Caco-2 (cell line): ENCODE results near the gene RNF128. TPM values are rescaled to one million over a fixed set of nuclear protein-coding genes. Genes with fewer than 3 reads are reported as not detected.
A peak's percentile ranks its signal among the peaks of the same experiment; 100 is the strongest.

Experiments used
- BruUV-seq: library from RNA; stranded (reverse); fragments of 400-500 nt; replicated peaks from 2 replicates; lab custom pipeline; 2021; lab: Mats Ljungman, UMichigan
- CTCF ChIA-PET: fragments of 300-600 bp; sonication (Branson Sonifier 250); formaldehyde crosslinking; loops from one replicate; lab custom pipeline; 2022; ENCODE audit warnings: antibody characterized with exemption; lab: Charles Lee
- POLR2A ChIA-PET: fragments of 300-600 bp; sonication (Branson Sonifier 250); formaldehyde crosslinking; loops from one replicate; lab custom pipeline; 2022; ENCODE audit warnings: antibody characterized with exemption; lab: Charles Lee
- DNase-seq, 2 experiments: peaks; one replicate each; pipeline versions ENCODE4 v3.0.0 to v3.0.0-alpha.2; 2020 to 2022
- H3K27me3 ChIP-seq: replicated peaks from 2 replicates; pipeline ENCODE4 v1.6.0; 2011; ENCODE audit warnings: low read length; ENCODE audit not compliant: control insufficient read depth, insufficient read depth
- H3K36me3 ChIP-seq: 2 replicates; pipeline ENCODE4 v1.5.1; 2011; ENCODE audit warnings: low read length; ENCODE audit not compliant: control insufficient read depth, insufficient read depth
- H3K4me1 ChIP-seq: fragments of 250-450 bp; sonication (Bioruptor Pico); 2 replicates; pipeline ENCODE4 v1.5.1; 2020; ENCODE audit warnings: mild to moderate bottlenecking
- H3K4me3 ChIP-seq: 2 replicates; pipeline ENCODE4 v1.5.1; 2011; ENCODE audit warnings: low read depth, mild to moderate bottlenecking, control low read depth, low read length
- H3K9me3 ChIP-seq: fragments of 250-450 bp; sonication (Bioruptor Pico); 2 replicates; pipeline ENCODE4 v1.5.1; 2020; ENCODE audit warnings: mild to moderate bottlenecking, moderate library complexity
- H3K27ac Mint-ChIP-seq: one replicate; pipeline ENCODE4 v1.8.0; 2022; ENCODE audit warnings: mixed read lengths; ENCODE audit not compliant: unreplicated experiment
- H3K27me3 Mint-ChIP-seq: one replicate; pipeline ENCODE4 v1.8.0; 2022; ENCODE audit warnings: mixed read lengths; ENCODE audit not compliant: insufficient read depth, unreplicated experiment
- H3K36me3 Mint-ChIP-seq: one replicate; pipeline ENCODE4 v1.8.0; 2022; ENCODE audit warnings: mild to moderate bottlenecking, mixed read lengths; ENCODE audit not compliant: insufficient read depth, unreplicated experiment
- H3K4me1 Mint-ChIP-seq: one replicate; pipeline ENCODE4 v1.8.0; 2022; ENCODE audit warnings: low read depth, mixed read lengths; ENCODE audit not compliant: unreplicated experiment
- H3K4me3 Mint-ChIP-seq: one replicate; pipeline ENCODE4 v1.8.0; 2022; ENCODE audit warnings: mild to moderate bottlenecking, moderate library complexity, mixed read lengths; ENCODE audit not compliant: unreplicated experiment
- H3K9me3 Mint-ChIP-seq: one replicate; pipeline ENCODE4 v1.8.0; 2022; ENCODE audit warnings: mixed read lengths; ENCODE audit not compliant: unreplicated experiment
- CTCF ChIP-seq, 2 experiments: fragments of 200-600 bp in 1 of 2; IDR thresholded peaks; 1 replicate in 1 of 2; 2 replicates in 1 of 2; pipeline versions ENCODE4 v1.5.1 to v1.8.0; 2011 to 2022; ENCODE audit warnings: antibody characterized with exemption in 1 of 2, control low read depth in 1 of 2, inconsistent platforms in 1 of 2, low read depth in 1 of 2, low read length in 1 of 2, mild to moderate bottlenecking in 1 of 2, moderate library complexity in 1 of 2; ENCODE audit not compliant: insufficient read depth in 1 of 2, severe bottlenecking in 1 of 2, unreplicated experiment in 1 of 2
- intact Hi-C: fragments of 100-400 bp; cut with micrococcal nuclease; formaldehyde crosslinking; loops from one replicate; pipeline ENCODE4 v1.10.0; 2022; ENCODE audit not compliant: unreplicated experiment
- total RNA-seq: library from RNA; stranded (reverse); gene quantifications from 2 replicates; pipeline ENCODE4 v1.2.3, GENCODE V29; 2022

RNF128 gene
- total RNA-seq, 1 experiment from 2014 or later: 42.4 TPM

GRCh38 chrX:106710771-106711170 is 15.7 kb upstream of the RNF128 start:
- no peak overlapping the region for H3K4me3 ChIP-seq
- peaks cover 14% of the 10 kb centered on the region for H3K4me1 ChIP-seq
- no peak for TF ChIP-seq CTCF (IDR thresholded peaks at IDR 0.05; ENCODE audit: insufficient read depth in 1 of 2, low read depth in 1 of 2, low read length in 1 of 2, severe bottlenecking in 1 of 2, unreplicated experiment in 1 of 2)
- H3K9me3 ChIP-seq: no peaks in the 10 kb centered on the region
- BruUV-seq: no TSS peak
- no peaks in the 10 kb centered on the region for H3K9me3 Mint-ChIP-seq
- H3K36me3 ChIP-seq: no peaks in the 10 kb centered on the region
- ChIA-PET CTCF (no interaction called here), POLR2A (no interaction called here)
- no peaks in the 10 kb centered on the region for H3K27me3 ChIP-seq
- peaks cover 2% of the 10 kb centered on the region for H3K4me1 Mint-ChIP-seq
- no peak for DNase-seq
- no peaks in the 10 kb centered on the region for H3K27me3 Mint-ChIP-seq
- no peak overlapping the region for H3K4me3 Mint-ChIP-seq
- H3K27ac Mint-ChIP-seq: no peak overlapping the region
- no peaks in the 10 kb centered on the region for H3K36me3 Mint-ChIP-seq
- intact Hi-C loops: no loop called here

- intact Hi-C loops: no loop called here
- Mint-ChIP-seq H3K9me3 (no peaks in the 10 kb centered on the region), H3K27me3 (no peaks in the 10 kb centered on the region), H3K27ac (no peak overlapping the region), H3K36me3 (no peaks in the 10 kb centered on the region), H3K4me1 (peaks cover 8% of the 10 kb centered on the region), H3K4me3 (no peak overlapping the region)
- POLR2A ChIA-PET: no interaction called here
- H3K9me3 ChIP-seq: no peaks in the 10 kb centered on the region
- no peak for DNase-seq
- no peak for TF ChIP-seq CTCF (IDR thresholded peaks at IDR 0.05; ENCODE audit: insufficient read depth in 1 of 2, low read depth in 1 of 2, low read length in 1 of 2, severe bottlenecking in 1 of 2, unreplicated experiment in 1 of 2)
- H3K36me3 ChIP-seq: no peaks in the 10 kb centered on the region
- H3K27me3 ChIP-seq: no peaks in the 10 kb centered on the region
- peaks cover 20% of the 10 kb centered on the region for H3K4me1 ChIP-seq
- no peak overlapping the region for H3K4me3 ChIP-seq
- BruUV-seq: no TSS peak
- CTCF ChIA-PET: no interaction called here
These were observed 15.1 kb upstream of the RNF128 start for GRCh38 chrX:106711375-106711774.

- BruUV-seq: no TSS peak
- intact Hi-C loops: loop anchor here (1.0 kb wide), 3 partner anchors 10 to 26 kb away; partner anchors contain the start of gene RNF128
- H3K4me3 ChIP-seq: no peak overlapping the region
- Mint-ChIP-seq H3K4me3 (peak overlapping the region; percentile 60), H3K27me3 (no peaks in the 10 kb centered on the region), H3K9me3 (no peaks in the 10 kb centered on the region), H3K36me3 (no peaks in the 10 kb centered on the region), H3K4me1 (peaks cover 20% of the 10 kb centered on the region), H3K27ac (peak overlapping the region; percentile 90)
- no peaks in the 10 kb centered on the region for H3K9me3 ChIP-seq
- ChIA-PET POLR2A (interaction anchor here (1.3 kb wide), 1 partner anchor 22 kb away, joined by 4 read pairs; no protein-coding TSS in a partner anchor), CTCF (no interaction called here)
- H3K36me3 ChIP-seq: no peaks in the 10 kb centered on the region
- H3K4me1 ChIP-seq: peaks cover 37% of the 10 kb centered on the region
- no peaks in the 10 kb centered on the region for H3K27me3 ChIP-seq
- no peak for TF ChIP-seq CTCF (IDR thresholded peaks at IDR 0.05; ENCODE audit: insufficient read depth in 1 of 2, low read depth in 1 of 2, low read length in 1 of 2, severe bottlenecking in 1 of 2, unreplicated experiment in 1 of 2)
- peak; percentile 43 to 45 for DNase-seq
These were observed 10.5 kb upstream of the RNF128 start for GRCh38 chrX:106716004-106716403.
